ENCODE measurements around the gene INHBB. TPM values are rescaled to one million over a fixed set of nuclear protein-coding genes. Genes with fewer than 3 reads are reported as not detected.
A peak's percentile ranks its signal among the peaks of the same experiment; 100 is the strongest.

INHBB gene
- polyA plus RNA-seq, 4 donors = 0.06 to 0.17 TPM; not detected in 2

DNA sequence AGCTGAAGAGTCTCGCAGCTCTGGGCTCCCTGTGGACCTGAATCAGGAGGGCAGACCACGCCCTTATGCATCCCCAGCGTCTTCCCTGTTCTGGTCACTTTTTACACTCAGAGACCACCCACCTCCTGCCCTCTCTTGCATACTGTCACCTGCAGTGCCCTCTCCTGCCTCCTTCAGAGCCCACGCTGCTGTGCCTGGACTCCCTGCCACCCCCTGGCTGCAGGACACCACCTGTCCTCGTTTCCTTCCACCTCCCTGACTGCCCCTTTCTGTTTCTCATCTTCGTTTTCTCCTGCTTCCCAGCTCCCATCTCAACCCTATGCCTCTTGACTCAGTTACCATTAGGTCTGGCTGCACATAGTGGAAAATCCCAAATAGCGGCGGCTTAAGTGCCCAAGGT lies 9.2 kb upstream of the INHBB start:
- DNase-seq (ENCODE audit: low read depth in 4 of 4, low spot score in 3 of 4) = no peak

DNA sequence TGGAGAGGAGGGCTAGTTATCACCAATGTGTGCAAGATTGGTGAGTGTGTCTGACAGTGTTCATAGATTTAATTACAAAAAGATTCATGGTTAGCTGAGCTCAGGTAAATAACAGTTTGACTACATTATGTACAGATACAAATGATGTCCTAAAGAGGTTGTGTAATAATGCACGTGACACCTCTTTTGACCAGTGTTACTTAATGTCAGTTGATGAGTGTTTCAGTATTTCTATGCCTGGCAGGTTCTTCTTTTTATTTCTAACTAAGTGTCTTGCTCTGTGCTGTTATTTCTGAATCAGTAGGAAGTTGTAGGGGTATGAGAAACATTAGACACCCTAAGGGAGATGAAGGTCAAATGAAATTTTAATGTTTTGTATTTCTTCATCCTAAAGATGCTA lies 7.9 kb upstream of the INHBB start:
- DNase-seq (ENCODE audit: low read depth in 4 of 4, low spot score in 3 of 4) = no peak

GRCh38 chr2:120341977-120342376 lies 4.0 kb upstream of the INHBB start:
- no peak for DNase-seq (ENCODE audit: low read depth in 4 of 4, low spot score in 3 of 4)

DNA sequence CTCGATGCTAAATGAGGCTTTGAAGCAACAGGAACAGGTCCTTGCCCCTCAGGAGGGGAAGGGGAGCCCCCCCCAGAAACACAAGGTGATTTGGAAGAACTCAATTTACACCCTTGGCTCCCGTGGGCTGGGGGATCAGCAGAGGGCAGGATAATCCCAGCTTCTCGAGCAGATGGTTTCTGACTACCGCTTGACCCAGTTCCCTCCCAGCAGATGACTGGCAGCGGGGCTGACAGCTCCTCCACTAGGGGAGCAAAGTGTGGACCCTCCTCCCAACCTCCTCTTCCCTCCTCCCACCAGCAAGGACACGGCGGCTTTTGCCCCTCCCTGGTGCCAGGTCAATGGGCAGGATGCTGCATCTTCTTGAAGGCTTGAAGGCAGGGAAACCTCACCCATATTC lies 3.5 kb upstream of the INHBB start:
- no peak for DNase-seq (ENCODE audit: low read depth in 4 of 4, low spot score in 3 of 4)

DNA sequence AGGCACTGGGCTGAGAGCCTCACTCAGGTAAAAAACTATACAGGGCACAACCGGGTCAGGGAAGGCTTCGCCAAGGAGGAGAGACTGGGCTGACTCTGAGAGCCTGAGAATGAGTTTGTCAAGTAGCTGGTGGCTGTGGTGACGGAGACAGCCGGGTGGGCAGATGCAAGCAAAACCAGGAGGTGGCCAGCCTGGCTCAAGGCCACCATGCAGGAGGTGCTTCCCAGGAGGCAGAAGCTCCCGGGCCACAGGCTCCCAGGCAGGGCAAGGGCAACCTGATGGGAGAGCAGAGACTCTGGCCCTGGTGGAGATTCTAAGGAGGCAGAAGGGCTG lies 2.9 kb upstream of the INHBB start:
- DNase-seq (ENCODE audit: low read depth in 4 of 4, low spot score in 3 of 4) = no peak

DNA sequence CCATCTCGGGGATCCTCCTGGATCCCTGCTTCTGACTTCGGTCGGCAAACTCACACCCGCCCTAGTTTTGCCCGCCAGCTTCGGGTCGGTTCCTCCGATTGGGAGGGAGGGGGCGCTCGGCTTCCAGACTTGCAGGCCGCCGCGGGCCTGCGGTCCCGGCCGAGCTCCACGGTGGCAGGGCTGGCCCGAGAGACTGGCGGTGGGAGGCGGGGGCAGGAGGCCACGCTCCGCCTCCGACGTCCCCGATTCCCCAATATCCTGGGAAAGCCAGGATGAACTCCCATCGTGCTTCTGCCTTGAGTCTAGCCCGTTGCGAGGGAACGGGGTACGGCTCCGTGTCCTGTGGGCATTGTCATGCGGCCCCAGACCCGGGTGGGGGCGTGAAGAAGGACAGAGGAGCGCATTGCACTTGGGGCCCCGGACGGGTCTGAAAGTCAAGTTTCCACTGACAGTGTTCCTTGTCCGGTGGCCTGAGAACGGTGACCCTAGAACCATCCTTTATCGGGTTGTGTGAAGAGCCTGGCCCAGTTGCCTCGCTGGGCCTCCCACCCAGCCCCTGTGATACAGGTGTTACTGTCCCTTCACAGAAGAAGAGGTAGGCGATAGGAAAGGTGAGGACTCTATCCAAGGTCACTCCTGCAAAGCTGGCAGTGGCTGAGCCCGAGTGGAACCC lies 2.4 kb upstream of the INHBB start:
- peak; percentile 45 to 67 (median 62) for DNase-seq (ENCODE audit: low read depth in 4 of 4, low spot score in 3 of 4)

GRCh38 chr2:120344214-120344975 lies 1.5 kb upstream of the INHBB start:
- no peak for DNase-seq (ENCODE audit: low read depth in 4 of 4, low spot score in 3 of 4)

GRCh38 chr2:120344976-120345581 lies 857 bp upstream of the INHBB start:
- DNase-seq (ENCODE audit: low read depth in 4 of 4, low spot score in 3 of 4) = no peak

DNA sequence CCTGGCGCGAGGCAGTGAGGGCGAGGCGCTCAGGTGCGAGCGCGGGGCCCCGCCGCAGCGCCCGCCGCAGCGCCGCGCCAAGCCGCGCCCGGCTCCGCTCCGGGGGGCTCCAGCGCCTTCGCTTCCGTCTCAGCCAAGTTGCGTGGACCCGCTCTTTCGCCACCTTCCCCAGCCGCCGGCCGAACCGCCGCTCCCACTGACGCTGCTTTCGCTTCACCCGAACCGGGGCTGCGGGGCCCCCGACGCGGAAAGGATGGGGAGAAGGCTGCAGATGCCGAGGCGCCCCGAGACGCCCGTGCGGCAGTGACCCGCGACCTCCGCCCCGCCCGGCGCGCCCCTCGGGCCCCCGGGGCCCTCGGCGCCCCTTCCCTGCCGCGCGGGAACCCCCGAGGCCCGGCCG lies 328 bp upstream of the INHBB start:
- DNase-seq (ENCODE audit: low read depth in 4 of 4, low spot score in 3 of 4) = no peak

- DNase-seq (ENCODE audit: low read depth in 4 of 4, low spot score in 3 of 4) = no peak
These were observed 877 bp downstream of the INHBB start for GRCh38 chr2:120346667-120347358.

DNA sequence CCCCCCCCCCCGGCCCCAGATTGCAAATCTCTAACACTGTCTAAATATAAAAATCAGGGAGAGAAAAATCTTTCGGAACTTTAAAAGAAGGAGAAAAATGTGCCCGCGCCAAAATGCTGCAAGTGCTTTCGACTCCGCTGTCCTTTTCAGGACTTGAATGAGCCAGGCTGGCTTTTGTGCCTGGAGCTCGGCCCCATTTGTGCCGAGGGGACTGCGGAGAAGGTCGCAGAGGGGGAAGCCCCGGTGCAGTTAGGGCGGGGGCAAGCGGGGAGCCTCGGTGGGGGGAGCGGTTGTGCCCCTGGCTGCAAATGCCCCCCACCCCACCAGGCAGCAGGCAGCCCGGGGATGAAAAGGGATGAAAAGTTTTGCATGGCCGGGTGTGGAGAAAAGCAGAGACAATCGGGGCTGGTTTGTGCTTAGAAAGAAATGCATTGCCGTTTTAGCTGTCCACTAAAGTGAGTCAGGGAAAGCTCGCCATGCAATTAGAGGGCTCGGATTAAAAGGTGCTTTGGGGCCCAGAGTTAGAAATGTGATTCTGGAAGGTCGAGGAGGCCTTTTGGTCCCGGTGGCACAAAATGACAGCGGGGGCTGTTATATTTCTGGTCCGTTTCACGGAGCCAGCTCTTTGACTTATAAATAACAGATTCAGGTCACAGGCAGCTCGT lies 1.6 kb downstream of the INHBB start:
- DNase-seq (ENCODE audit: low read depth in 4 of 4, low spot score in 3 of 4) = no peak

DNA sequence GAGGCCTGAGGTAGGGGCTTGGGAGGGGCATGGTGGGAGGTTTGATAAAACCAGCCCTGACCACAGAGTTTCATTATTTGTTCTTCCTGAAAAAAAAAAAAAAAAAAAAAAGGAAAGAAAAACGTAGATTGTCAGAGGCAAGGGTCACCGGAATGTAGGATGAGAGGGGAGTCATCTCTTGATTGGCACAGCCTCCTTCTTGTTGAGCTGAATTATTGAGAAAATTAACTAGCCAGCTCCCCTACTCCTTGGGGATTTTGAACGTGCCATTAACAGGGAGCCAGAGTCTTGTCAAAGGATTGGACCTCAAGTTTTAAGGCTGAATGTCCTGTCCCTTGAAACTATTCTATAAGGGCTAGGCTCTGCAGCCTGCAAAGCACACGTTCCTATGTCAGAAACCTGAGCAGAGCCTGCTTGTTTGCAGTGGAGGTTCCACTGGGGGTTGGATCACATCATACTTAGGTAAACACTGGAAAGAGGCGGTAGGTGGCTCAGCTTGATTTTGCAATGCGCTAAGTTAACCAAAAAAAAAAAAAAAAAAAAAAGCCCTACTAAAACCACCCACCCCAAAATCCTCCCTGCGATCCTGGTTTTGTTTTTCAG lies 2.3 kb downstream of the INHBB start:
- DNase-seq (ENCODE audit: low read depth in 4 of 4, low spot score in 3 of 4) = no peak

DNA sequence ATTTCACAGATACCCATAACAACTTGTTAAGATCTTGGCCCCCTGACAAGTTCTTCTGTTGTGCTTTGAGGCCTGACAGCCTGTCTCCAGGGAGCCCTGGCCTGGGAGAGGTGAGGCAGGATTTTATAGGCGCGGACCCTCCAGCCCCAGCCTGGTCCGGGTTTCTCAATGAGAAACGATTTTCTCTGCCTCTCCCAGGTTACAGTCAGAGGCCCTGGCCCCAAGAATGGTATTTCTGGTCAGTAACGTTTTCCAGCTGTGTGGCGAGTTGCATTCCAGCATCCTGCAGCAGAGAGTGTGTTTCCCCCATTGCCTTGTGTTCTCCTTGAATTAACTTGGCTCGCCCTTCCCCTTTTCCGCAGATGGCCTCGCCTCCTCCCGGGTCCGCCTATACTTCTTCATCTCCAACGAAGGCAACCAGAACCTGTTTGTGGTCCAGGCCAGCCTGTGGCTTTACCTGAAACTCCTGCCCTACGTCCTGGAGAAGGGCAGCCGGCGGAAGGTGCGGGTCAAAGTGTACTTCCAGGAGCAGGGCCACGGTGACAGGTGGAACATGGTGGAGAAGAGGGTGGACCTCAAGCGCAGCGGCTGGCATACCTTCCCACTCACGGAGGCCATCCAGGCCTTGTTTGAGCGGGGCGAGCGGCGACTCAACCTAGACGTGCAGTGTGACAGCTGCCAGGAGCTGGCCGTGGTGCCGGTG lies 3.0 kb downstream of the INHBB start:
- no peak for DNase-seq (ENCODE audit: low read depth in 4 of 4, low spot score in 3 of 4)

DNA sequence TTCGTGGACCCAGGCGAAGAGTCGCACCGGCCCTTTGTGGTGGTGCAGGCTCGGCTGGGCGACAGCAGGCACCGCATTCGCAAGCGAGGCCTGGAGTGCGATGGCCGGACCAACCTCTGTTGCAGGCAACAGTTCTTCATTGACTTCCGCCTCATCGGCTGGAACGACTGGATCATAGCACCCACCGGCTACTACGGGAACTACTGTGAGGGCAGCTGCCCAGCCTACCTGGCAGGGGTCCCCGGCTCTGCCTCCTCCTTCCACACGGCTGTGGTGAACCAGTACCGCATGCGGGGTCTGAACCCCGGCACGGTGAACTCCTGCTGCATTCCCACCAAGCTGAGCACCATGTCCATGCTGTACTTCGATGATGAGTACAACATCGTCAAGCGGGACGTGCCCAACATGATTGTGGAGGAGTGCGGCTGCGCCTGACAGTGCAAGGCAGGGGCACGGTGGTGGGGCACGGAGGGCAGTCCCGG lies 3.5 kb downstream of the INHBB start:
- no peak for DNase-seq (ENCODE audit: low read depth in 4 of 4, low spot score in 3 of 4)

DNA sequence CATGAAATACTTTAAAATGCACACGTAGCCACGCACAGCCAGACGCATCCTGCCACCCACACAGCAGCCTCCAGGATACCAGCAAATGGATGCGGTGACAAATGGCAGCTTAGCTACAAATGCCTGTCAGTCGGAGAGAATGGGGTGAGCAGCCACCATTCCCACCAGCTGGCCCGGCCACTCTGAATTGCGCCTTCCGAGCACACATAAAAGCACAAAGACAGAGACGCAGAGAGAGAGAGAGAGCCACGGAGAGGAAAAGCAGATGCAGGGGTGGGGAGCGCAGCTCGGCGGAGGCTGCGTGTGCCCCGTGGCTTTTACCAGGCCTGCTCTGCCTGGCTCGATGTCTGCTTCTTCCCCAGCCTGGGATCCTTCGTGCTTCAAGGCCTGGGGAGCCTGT lies 4.1 kb downstream of the INHBB start:
- no peak for DNase-seq (ENCODE audit: low read depth in 4 of 4, low spot score in 3 of 4)

DNA sequence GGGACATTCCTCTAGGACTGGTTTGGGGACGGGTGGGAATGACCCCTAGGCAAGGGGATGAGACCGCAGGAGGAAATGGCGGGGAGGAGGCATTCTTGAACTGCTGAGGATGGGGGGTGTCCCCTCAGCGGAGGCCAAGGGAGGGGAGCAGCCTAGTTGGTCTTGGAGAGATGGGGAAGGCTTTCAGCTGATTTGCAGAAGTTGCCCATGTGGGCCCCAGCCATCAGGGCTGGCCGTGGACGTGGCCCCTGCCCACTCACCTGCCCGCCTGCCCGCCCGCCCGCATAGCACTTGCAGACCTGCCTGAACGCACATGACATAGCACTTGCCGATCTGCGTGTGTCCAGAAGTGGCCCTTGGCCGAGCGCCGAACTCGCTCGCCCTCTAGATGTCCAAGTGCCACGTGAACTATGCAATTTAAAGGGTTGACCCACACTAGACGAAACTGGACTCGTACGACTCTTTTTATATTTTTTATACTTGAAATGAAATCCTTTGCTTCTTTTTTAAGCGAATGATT lies 4.9 kb downstream of the INHBB start:
- DNase-seq (ENCODE audit: low read depth in 4 of 4, low spot score in 3 of 4) = no peak

- no peak for DNase-seq (ENCODE audit: low read depth in 4 of 4, low spot score in 3 of 4)
These were observed 7.0 kb downstream of the INHBB start for GRCh38 chr2:120352696-120353590.

- DNase-seq (ENCODE audit: low read depth in 4 of 4, low spot score in 3 of 4) = no peak
These were observed 7.6 kb downstream of the INHBB start for GRCh38 chr2:120353591-120353898.

- no peak for DNase-seq (ENCODE audit: low read depth in 4 of 4, low spot score in 3 of 4)
These were observed 8.0 kb downstream of the INHBB start for GRCh38 chr2:120353931-120354330.

Data from right renal pelvis (tissue), 4 donors.